ENCODE results near the gene TET3. TPM values are rescaled to one million over a fixed set of nuclear protein-coding genes. Genes with fewer than 3 reads are reported as not detected.

The TET3 gene
- total RNA-seq, 8 experiments from 2014 or later = 3.0 to 19.7 (median 12.4) TPM

Other genes starting within 250 kb of the TET3 start
- gene TPRKB, start 247.6 kb upstream of the TET3 start, total RNA-seq = 10 to 100 TPM; 35.7 to 74.4 (median 45.5) TPM
- gene DUSP11, start 204.8 kb upstream of the TET3 start, total RNA-seq = 10 to 100 TPM; 14.9 to 32.5 (median 21.0) TPM
- under 1 TPM in 5 of 8 experiments, not detected in 3; 0.08 to 0.21 (median 0.10) TPM for gene C2orf78, start 200.7 kb upstream of the TET3 start, total RNA-seq
- gene STAMBP, start 155.9 kb upstream of the TET3 start, total RNA-seq = 10 to 100 TPM; 28.3 to 65.1 (median 37.3) TPM
- 100 to 1,000 TPM in 1 of 8 experiments, 10 to 100 TPM in 2, 1 to 10 TPM in 4, under 1 TPM in 1; 0.60 to 228 (median 3.5) TPM for gene ACTG2, start 91.9 kb upstream of the TET3 start, total RNA-seq
- gene DGUOK, start 58.0 kb upstream of the TET3 start, total RNA-seq = 100 to 1,000 TPM in 5 of 8 experiments, 10 to 100 TPM in 3; 73.0 to 130 (median 109) TPM
- gene BOLA3, start 163.0 kb downstream of the TET3 start, total RNA-seq = 10 to 100 TPM; 31.2 to 77.9 (median 45.8) TPM
- 10 to 100 TPM; 26.8 to 81.6 (median 50.8) TPM for gene MOB1A, start 194.0 kb downstream of the TET3 start, total RNA-seq
- 100 to 1,000 TPM in 5 of 8 experiments, 10 to 100 TPM in 3; 46.3 to 256 (median 139) TPM for gene MTHFD2, start 213.7 kb downstream of the TET3 start, total RNA-seq